GM10248 (cell line): Measurements from ENCODE around the gene ARRDC1.

Source experiments
- CTCF ChIA-PET: fragments of 300-600 bp; sonication (Branson Sonifier 250); formaldehyde crosslinking; extraction: SDS; loops from one replicate; lab custom pipeline; 2021; ENCODE audit warnings: antibody characterized with exemption; lab: Yijun Ruan, JAX
- POLR2A ChIA-PET: fragments of 350-650 bp; sonication (Branson Sonifier 250); formaldehyde crosslinking; extraction: SDS; loops from one replicate; lab custom pipeline; 2020; ENCODE audit warnings: antibody characterized with exemption; lab: Yijun Ruan, JAX
- DNase-seq: peaks from one replicate; pipeline ENCODE4 v3.0.0; 2012; ENCODE audit errors: extremely low spot score
- CTCF ChIP-seq: IDR thresholded peaks from 2 replicates; pipeline ENCODE4 v1.5.1; 2012; ENCODE audit warnings: mild to moderate bottlenecking, low read depth; ENCODE audit errors: extremely low read depth, missing control alignments, control extremely low read depth

Gene ARRDC1

GRCh38 chr9:137650259-137650658 lies 44.8 kb downstream of the ARRDC1 start:
- ChIA-PET POLR2A (interaction anchor here (1.0 kb wide), 1 partner anchor 10 kb away, joined by 3 read pairs; no protein-coding TSS in a partner anchor), CTCF (interaction anchor here (1.0 to 1.3 kb wide), 2 partner anchors 8 to 23 kb away, joined by 3 read pairs; no protein-coding TSS in a partner anchor)
- DNase-seq: no peak
- TF ChIP-seq CTCF: no peak

GRCh38 chr9:137650779-137651178 lies 45.3 kb downstream of the ARRDC1 start:
- DNase-seq: no peak
- CTCF ChIA-PET: no interaction called here
- no peak for TF ChIP-seq CTCF

GRCh38 chr9:137656416-137656815 lies 50.9 kb downstream of the ARRDC1 start:
- ChIA-PET POLR2A (no interaction called here), CTCF (interaction anchor here (1.8 kb wide), 1 partner anchor 17 kb away, joined by 7 read pairs; no protein-coding TSS in a partner anchor)
- DNase-seq: no peak
- TF ChIP-seq CTCF: no peak

More at GRCh38 chr9:137650779-137651178, 45.3 kb downstream of the ARRDC1 start:
- POLR2A ChIA-PET: no interaction called here

GRCh38 chr9:137657606-137658005 lies 52.1 kb downstream of the ARRDC1 start:
- no peak for TF ChIP-seq CTCF
- CTCF ChIA-PET: interaction anchor here (1.1 to 1.9 kb wide), 5 partner anchors 8 to 16 kb away, joined by 3 to 14 read pairs (median 4); no protein-coding TSS in a partner anchor
- no peak for DNase-seq
- POLR2A ChIA-PET: no interaction called here

- TF ChIP-seq CTCF: no peak
- POLR2A ChIA-PET: no interaction called here
- CTCF ChIA-PET: interaction anchor here (1.1 to 1.9 kb wide), 5 partner anchors 8 to 15 kb away, joined by 3 to 14 read pairs (median 4); no protein-coding TSS in a partner anchor
- DNase-seq: no peak
Measured at GRCh38 chr9:137658781-137659180, 53.3 kb downstream of the ARRDC1 start.

GRCh38 chr9:137660144-137660543 lies 54.7 kb downstream of the ARRDC1 start:
- TF ChIP-seq CTCF: no peak
- CTCF ChIA-PET: interaction anchor here (1.2 to 1.9 kb wide), 3 partner anchors 11 to 14 kb away, joined by 3 to 8 read pairs (median 5); no protein-coding TSS in a partner anchor
- DNase-seq: no peak
- POLR2A ChIA-PET: no interaction called here

GRCh38 chr9:137663584-137663983 lies 58.1 kb downstream of the ARRDC1 start:
- ChIA-PET POLR2A (no interaction called here), CTCF (interaction anchor here (4.2 kb wide), 1 partner anchor 10 kb away, joined by 23 read pairs; no protein-coding TSS in a partner anchor)
- DNase-seq: no peak
- no peak for TF ChIP-seq CTCF
